NCI-H526 treated with DMSO at 0.1 percent for 48 hours (cell line): ENCODE data around the gene LOC101059915.

Source experiments
- DNase-seq: peaks from one replicate; lab custom pipeline; 2025; lab: John Stamatoyannopoulos, UW

LOC101059915 gene

GRCh38 chrX:71667328-71668247, at the start of gene LOC101059915:
Gene LOC101059915, plus strand, starts transcription at chrX:71667546.
- DNase-seq, result no peak

- no peak for DNase-seq
Measured at GRCh38 chrX:71617742-71618141, 49.6 kb upstream of the LOC101059915 start.

- DNase-seq, result no peak
Measured at GRCh38 chrX:71618303-71618721, 49.0 kb upstream of the LOC101059915 start, which contains the start of gene CXCR3. Gene CXCR3, minus strand, starts transcription at chrX:71618511. Its CDS starts 62 bp downstream, at chrX:71618449.

- DNase-seq, result no peak
Measured at GRCh38 chrX:71618787-71619186, 48.6 kb upstream of the LOC101059915 start.

GRCh38 chrX:71619193-71619592, 48.2 kb upstream of the LOC101059915 start:
- DNase-seq, result no peak

- DNase-seq, result no peak
Measured at GRCh38 chrX:71619986-71620385, 47.4 kb upstream of the LOC101059915 start.

GRCh38 chrX:71621603-71622002, 45.7 kb upstream of the LOC101059915 start:
- DNase-seq, result no peak

- no peak for DNase-seq
Measured at GRCh38 chrX:71622032-71622575, 45.2 kb upstream of the LOC101059915 start.

- no peak for DNase-seq
Measured at GRCh38 chrX:71622576-71623450, 44.5 kb upstream of the LOC101059915 start.

- DNase-seq, result no peak
Measured at GRCh38 chrX:71623714-71624113, 43.6 kb upstream of the LOC101059915 start.

GRCh38 chrX:71625471-71625870, 41.9 kb upstream of the LOC101059915 start:
- no peak for DNase-seq

GRCh38 chrX:71626576-71626975, 40.8 kb upstream of the LOC101059915 start:
- no peak for DNase-seq

- no peak for DNase-seq
Measured at GRCh38 chrX:71627588-71628404, 39.5 kb upstream of the LOC101059915 start.

- DNase-seq, result no peak
Measured at GRCh38 chrX:71629467-71629866, 37.9 kb upstream of the LOC101059915 start.

- DNase-seq, result no peak
Measured at GRCh38 chrX:71632923-71633657, 34.3 kb upstream of the LOC101059915 start.

- no peak for DNase-seq
Measured at GRCh38 chrX:71634366-71634765, 33.0 kb upstream of the LOC101059915 start.

GRCh38 chrX:71636438-71637252, 30.7 kb upstream of the LOC101059915 start:
- no peak for DNase-seq

- no peak for DNase-seq
Measured at GRCh38 chrX:71637253-71637618, 30.1 kb upstream of the LOC101059915 start.

GRCh38 chrX:71637848-71638247, 29.5 kb upstream of the LOC101059915 start:
- DNase-seq, result no peak

GRCh38 chrX:71638409-71638808, 28.9 kb upstream of the LOC101059915 start:
- DNase-seq, result no peak
